Measurements from ENCODE around the gene RSPH9.

- TF ChIP-seq CTCF (IDR thresholded peaks at IDR 0.05; ENCODE audit: low read depth, low read length, poor library complexity, severe bottlenecking) = no peak
- no peak for TF ChIP-seq EZH2phosphoT487 (IDR thresholded peaks at IDR 0.05; ENCODE audit: borderline replicate concordance, low read length)
These were observed 73.0 kb downstream of the RSPH9 start for GRCh38 chr6:43717822-43718221.

Data from DOHH2 (cell line).